A549 (cell line): Measurements from ENCODE around the gene VSTM2B.

Experiments used
- EP300 ChIP-seq, 2 experiments: fragments of >200 bp; sonication (Bioruptor Twin); formaldehyde crosslinking; IDR thresholded peaks; 2 replicates in 1 of 2; 3 replicates in 1 of 2; pipeline ENCODE4 v1.6.1; 2016 to 2017
- SMC3 ChIP-seq: fragments of >200 bp; sonication (Bioruptor Twin); formaldehyde crosslinking; IDR thresholded peaks from 3 replicates; pipeline ENCODE4 v1.6.1; 2018; ENCODE audit warnings: inconsistent platforms
- TF ChIP-seq, protein P1 (sequence below): fragments of >200 bp; sonication (Bioruptor Twin); formaldehyde crosslinking; IDR thresholded peaks from 3 replicates; pipeline ENCODE4 v1.5.1; 2016
- TF ChIP-seq, protein P2 (sequence below): IDR thresholded peaks from 2 replicates; pipeline ENCODE4 v1.6.1; 2012

DNA sequence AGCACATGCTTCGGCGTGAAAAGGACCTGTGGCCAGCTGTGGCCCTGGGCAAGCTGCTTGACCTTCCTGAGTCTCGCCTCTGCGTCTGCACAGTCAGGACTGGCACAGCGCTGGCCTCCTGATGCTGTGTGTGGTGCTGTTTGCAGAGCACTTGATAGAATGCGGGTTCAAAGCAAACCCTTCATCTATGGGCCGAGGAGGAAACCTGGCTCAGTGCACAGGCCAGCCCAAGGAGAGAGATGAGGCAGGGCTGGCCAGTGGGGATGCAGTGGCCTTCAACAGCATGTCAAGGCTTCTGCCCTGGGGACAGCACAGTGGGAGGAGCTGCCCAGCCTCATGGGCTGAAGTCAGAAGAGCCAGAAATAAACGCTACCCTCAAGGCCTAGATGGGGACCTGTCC lies 21.3 kb upstream of the VSTM2B start:
- TF ChIP-seq, protein P1, sequence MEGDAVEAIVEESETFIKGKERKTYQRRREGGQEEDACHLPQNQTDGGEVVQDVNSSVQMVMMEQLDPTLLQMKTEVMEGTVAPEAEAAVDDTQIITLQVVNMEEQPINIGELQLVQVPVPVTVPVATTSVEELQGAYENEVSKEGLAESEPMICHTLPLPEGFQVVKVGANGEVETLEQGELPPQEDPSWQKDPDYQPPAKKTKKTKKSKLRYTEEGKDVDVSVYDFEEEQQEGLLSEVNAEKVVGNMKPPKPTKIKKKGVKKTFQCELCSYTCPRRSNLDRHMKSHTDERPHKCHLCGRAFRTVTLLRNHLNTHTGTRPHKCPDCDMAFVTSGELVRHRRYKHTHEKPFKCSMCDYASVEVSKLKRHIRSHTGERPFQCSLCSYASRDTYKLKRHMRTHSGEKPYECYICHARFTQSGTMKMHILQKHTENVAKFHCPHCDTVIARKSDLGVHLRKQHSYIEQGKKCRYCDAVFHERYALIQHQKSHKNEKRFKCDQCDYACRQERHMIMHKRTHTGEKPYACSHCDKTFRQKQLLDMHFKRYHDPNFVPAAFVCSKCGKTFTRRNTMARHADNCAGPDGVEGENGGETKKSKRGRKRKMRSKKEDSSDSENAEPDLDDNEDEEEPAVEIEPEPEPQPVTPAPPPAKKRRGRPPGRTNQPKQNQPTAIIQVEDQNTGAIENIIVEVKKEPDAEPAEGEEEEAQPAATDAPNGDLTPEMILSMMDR, result no peak
- TF ChIP-seq EP300 (IDR thresholded peaks at IDR 0.05) (no peak), SMC3 (no peak)
- TF ChIP-seq, protein P2, sequence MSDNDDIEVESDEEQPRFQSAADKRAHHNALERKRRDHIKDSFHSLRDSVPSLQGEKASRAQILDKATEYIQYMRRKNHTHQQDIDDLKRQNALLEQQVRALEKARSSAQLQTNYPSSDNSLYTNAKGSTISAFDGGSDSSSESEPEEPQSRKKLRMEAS, result no peak
